HG02973 (cell line): Measurements from ENCODE around the gene UNC13C.
"Not testable (repeated sequence)": the region's sequence is repeated elsewhere in the genome, so short reads cannot be mapped to it uniquely, and the experiment has no call there.

ENCODE experiments used
- ATAC-seq: cut with Tn5 transposase; IDR thresholded peaks from one replicate; pipeline ENCODE4 v1.9.1; 2021; ENCODE audit warnings: moderate library complexity; ENCODE audit not compliant: unreplicated experiment

UNC13C gene

DNA sequence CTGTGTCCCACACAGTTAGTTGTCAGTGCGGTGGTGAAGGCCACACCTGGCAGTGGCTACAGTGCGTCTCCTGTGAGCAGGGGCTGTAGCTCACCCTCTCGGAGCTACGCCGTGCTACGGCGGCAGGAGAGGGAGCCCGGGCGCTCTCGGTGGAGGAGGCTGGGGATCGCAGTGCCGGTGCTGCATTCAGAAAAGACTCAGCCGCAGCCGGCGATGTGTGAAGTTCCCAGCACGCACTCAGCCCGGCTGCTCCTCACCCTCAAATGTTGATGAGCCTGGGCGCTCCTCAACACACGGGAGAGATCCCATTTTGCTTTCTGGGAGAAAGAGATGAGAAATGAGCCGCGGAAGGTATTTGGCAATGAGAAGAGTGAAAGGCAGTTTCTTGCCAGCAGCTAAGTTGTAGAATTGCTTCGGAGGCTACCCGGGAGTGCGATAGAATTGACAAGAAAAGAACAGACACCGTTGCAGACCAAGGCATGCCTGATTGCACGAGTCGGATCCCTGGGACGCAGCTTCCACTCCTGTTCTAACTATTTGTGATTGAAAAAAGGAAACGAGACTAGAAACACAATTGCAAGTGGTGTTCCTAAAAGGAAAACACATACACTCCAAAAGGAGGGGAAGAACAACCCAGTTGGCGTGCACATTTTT is at the start of gene UNC13C:
TSS of gene UNC13C (plus strand) at position 189 of the 654 bp plus-strand sequence. CDS start 34,463 bp downstream, outside the sequence.
- ATAC-seq = no peak

DNA sequence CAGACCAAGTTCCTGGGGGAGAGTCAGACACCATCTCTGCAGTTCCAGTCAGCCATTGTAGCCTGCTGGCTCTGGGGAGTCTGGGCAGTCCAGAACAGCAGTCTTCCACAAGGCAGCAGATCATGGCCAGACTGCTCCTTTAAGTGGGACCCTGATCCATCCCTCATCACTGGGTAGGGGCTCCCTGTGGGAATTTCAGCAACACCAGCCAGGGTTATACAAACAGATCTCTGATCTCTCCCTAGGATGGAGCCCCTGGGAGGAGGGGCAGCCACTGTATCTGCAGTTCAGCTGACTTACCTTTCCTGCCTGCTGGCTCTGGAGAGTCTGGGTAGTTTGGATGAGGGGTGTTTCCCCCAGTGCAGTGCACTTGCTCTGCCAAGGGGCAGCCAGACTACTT is 42.1 kb upstream of the UNC13C start:
- no peak for ATAC-seq

DNA sequence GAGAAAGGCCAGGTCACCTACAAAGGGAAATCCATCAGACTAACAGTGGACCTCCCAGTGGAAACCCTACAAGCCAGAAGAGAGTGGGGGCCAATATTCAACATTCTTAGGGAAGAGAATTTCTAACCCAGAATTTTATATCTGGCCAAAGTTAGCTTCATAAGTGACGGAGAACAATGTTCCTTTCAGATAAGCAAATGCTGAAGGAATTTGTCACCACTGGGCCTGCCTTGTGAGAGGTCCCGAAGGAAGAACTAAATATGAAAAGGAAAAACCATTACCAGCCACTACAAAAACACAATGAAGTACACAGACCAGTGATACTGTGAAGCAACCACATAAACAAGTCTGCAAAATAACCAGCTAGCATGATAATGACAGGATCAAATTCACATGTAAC is 40.6 kb upstream of the UNC13C start:
- not testable (repeated sequence) for ATAC-seq

DNA sequence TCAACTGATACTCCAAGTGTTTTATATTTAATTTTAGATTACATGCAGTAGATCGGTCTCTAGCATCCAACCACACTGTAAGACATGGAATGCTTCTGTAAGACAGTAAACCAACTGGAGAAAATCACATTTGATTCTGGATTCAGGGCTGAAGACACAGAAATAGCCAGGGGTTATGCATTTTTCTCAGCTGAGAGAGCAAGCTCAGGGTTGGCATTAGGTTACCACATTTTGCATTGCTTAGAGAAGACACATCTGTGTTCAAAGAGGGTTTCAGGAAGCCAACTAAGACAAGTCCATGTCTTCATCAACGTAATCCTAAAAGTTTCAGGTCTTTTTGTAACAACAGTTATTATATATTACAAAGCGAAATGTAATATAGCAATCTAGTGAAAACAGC is 27.7 kb upstream of the UNC13C start:
- ATAC-seq = no peak

DNA sequence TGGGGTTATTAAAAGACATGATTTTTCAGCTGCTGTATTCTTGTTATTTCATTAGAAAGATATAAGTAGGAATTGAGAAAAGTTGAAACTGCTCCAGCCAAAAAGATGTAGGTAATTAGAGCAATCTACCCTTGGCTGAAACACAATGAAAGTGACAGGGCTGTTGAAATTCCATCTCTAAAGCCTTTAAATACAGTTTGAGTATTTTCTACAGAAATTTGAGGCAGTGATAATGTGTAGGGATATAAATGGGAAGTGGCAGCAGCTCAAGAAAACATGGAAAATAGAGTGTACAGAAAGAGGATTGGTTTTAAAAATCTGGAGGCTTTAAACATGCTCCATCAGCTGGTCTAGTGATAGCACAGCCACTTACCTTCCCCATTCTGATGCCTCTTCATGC is 22.8 kb upstream of the UNC13C start:
- no peak for ATAC-seq

DNA sequence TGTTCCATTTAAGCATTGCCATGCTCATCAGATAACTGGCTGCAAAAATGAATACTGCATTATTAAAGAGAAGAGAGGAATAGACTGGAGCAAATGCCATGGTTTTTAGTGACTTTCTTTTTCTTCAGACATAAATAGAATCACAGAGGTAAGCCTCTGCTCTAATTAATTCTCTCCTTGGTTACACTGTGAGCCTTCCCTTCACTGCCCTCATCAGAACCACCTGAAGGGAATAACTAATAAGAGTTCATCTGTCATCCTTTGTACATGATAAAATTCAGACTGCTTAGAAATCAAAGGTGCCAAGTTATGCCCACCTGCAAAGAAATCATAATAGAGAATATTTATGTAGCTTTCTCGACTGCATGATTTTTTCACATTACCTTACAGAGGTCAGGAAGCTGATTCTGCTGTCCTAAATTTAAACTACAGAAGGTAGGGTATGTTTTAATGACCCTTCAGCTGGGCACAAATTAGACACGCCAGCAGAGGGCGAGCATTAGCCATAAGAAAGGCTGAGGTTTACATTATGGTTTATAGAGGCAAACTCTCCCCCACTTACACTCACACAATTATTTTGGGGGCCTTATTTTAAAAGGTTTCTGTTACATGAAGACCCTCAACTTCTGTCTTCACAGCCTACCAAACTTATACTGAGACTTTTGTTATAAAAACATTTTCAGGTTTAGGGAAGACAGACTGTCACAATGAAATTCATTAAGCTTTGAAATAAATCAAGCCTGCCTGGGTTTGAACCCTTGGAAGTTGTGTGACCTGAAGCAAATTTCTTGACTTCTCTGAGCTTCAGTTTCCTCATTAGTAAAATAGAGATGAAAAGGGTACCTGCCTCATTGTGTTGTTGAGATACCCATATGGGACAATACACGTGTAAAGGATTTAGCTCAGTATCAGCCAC is 15.3 kb upstream of the UNC13C start:
- ATAC-seq = no peak

DNA sequence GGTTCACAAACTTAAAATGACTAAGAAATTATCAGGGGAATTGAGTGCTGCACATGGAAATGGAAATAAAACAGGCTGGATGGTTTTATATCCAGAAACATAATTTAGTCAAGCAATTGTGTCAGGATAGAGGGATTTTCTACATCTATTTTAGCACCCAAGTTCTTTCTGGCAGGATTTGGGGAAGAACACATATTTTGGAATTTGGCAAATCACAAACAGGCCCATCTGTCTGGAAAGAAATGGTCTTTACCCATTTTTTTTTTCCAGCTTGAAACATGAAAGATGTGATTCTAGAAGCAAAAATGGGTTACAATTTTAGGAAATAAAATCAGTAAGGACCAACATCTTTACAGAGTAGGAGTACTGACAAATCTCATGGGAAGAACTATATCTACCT is 14.4 kb upstream of the UNC13C start:
- ATAC-seq = no peak

DNA sequence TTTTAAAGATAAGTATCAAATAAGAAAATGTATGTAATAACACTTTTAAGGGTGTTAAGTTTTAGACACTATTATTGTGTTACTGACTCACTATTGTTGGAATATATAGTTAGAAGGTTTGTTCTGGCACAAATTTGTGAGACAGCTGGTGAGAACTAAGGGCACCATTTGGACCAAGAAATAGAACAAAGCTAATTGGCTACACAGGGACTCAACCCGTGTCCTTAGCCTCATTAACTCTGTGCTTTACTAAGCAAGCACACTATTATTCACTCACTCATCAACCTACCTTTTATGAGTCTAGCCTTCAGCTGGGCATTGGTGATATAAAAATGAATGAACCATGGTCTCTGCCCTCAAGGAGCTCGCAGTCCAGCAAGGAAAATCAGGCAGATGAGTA is 4.1 kb upstream of the UNC13C start:
- no peak for ATAC-seq

DNA sequence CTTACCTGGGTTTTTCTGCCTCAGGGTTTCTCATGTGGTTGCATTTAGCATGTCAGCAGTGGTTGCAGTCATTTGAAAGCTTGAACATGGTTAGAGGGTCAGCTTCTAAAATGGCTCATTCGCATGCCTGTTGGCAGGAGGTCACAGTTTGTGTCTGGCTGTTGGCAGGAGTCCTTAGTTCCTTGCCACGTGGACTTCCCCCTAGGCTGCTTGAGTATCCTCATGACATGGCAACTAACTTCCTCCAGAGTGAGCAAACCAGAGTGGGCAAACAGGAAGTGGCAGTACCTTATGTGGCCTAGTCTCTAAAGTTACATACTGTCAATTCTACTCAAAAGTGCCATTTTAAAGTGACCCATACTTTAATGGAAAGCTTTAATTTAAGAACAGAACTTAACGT is 3.4 kb upstream of the UNC13C start:
- ATAC-seq = no peak

DNA sequence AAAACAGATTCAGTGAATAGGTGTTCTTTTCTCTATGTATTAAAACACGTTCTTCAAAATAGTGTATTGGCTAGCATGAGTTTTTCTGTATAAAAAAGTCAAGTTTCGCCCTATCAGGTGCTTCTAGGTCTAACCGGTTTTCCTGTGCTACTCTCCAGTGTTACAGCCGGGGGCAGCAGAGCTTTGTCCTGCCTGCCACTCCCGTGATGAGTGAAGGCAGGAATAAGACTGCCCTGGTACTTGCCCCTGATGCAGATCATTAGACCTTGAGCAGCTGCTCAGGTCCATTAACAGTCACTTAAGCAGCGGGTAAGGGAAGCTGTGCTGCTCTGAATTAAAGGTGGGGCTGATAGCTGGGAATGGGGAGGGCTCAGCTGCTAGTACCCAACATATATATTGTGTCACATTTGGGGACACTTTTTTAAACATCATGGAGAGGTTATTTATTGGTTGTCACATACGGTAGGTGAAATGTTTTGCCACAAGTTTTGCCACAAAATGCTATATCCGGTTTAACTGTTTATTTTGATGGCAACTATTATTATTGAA is 1.3 kb upstream of the UNC13C start:
- no peak for ATAC-seq

DNA sequence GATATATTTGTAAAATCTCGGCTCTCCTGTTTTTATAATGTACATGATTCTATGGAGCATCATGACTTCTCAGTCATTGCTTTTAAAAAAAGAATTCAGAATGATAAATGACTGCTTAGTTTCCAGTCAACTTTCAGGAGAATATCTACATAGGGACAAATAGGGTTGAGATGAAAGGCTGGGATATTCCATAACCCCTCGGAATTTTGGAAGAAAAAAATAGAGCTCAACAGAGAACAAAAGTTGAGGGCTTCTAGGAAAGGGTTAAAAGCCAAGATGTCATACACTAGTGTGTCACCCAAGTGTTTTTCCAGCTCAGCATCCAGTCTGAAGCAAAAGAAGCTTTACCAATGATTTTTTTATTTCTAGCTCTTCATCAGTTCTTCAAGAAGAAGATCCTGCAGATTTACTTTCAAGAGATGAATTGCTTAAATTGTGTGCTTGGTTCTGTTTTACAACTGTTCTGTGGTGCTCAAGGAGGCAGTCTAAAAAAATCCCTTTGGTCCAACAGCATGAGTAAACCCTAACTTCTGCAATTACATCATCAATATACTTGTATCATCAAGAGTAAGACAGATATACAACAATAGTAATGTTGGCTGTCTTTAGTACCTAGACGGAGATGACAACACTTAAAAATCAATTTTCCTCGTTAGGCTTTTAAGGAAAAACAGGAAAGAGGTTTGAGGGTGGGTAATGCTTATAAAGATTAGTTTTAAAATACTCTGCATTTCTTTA is 979 bp downstream of the UNC13C start:
- no peak for ATAC-seq

DNA sequence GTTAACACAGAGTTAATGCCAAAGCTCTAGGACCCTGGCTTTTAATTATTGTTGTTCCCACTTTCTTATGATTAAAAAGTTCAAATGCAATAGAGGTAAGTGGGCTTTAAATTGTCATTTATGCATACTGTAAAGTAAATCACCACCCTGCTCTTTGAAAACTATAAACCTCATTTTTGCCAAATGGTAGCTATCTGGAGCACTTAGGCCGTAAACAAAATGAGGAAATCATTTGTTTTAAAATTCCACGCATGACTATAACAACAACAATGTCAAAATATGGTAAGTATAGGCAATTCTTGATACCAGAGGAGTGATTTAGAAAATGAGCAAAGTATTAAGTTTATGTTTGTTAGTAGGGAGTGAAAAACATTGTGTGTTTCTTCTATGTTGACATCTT is 1.8 kb downstream of the UNC13C start:
- no peak for ATAC-seq

DNA sequence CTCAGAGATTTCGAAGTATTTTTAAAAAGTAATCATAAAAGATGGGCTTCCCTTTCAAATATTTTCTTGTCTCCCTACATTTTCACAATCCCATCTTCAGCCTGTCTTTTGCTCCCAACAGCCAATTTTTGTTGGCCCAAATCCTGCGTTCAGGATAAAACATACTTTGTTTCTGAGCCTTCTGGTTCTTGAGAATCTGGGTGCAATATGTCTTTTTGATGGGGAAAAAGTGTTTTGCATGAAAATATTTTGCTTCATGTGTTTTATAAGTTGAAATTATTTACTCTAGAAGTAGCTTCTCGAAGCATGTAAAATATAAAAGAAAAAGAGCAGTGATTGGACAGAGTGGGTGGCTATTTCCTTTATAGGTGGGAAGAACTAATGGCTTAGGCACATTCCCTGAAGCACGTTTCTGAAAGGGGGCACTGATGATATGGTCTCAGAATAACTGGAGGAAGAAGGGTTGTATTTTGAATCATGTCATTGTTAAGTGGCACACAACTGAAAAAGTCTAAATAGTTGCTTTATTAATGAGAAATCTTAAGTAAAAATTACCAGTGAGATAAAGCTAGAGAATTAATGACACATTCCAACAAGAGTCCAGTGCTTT is 3.9 kb downstream of the UNC13C start:
- ATAC-seq = no peak

DNA sequence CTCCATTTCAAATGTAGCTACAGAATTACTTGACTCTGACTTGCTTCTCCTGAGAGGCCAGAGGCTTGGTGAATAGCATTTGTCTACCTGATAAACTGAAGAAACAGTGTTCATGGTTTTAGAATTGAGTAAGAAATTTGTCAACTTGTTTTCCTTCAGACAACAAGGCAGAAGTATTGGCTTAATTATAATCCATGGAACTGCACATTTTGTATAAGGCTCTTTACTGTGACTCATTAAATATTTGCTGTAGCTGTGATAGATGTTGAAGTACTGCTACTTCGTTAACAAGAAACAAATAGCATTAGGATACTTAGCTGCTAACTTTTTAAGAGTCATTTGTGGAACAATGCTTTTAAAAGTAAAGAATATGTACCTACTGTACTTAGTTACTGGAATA is 4.6 kb downstream of the UNC13C start:
- no peak for ATAC-seq

DNA sequence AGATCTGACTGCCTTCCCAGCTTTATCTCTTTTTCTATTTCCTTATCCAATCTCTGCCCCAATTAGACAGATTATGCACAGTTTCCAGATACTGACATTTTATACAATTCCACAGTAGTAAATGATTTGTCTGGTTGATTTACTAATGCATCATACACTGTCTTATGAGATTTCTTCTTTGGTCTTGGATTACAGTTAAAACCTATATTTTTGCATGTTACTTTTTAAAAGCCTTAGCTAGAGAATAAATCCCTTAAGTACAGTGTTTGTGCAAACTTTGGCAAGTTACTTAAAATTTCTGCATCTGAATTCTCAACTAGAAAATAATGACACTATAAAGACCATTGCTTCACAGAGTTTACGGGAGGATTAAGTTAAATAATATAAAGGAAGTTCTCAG is 6.0 kb downstream of the UNC13C start:
- ATAC-seq = no peak

DNA sequence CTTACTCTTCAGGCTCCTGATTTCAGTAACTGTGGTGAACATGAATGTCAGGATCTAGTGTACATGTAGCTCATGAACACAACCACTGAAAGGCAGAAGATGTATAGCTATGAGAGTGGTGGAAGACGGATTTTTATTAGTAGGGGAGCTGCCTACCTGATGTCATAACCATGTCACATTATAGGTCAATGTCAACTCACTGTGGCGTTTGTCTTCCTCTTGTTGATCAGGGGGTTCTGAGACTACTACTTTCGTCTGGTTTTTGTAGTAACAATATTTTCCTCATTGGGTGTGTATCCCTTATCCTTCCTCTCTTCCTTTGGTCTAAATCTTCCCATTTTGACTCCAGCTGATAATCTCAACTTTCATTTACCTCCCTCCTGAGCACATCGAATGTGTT is 7.3 kb downstream of the UNC13C start:
- no peak for ATAC-seq

DNA sequence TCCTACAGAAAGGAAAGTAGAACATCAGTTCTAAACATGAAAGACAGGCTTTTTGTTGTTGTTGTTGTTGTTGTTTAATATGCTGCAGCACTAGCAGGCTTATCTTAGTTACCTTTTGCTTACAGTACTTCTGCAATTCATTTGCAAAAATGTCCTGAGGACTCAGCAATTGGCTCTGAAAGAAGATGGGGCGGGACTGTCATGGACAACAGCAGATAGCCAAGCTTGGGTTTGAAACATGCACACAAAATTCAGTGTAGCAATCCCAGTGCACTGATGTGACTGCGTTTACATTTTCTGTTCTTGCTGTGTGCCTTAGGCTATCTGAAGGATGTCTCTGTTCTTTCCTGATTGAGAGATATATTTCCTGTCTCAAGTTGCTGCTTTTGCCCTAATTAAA is 9.2 kb downstream of the UNC13C start:
- ATAC-seq = no peak

DNA sequence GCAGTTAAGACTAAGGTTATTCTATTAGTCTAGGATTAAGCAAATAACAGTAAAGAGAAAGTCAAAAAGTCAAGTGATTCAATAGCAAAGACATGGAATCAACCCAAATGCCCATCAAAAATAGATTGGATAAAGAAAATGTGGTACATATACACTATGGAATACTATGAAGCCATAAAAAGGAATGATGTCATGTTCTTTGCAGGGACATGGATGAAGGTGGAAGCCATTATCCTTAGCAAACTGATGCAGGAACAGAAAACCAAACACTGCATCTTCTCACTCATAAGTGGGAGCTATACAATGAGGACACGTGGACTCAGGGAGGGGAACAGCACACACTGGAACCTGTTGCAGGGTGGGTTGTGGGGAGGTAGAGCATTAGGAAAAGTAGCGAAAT is 29.0 kb downstream of the UNC13C start:
- no peak for ATAC-seq

DNA sequence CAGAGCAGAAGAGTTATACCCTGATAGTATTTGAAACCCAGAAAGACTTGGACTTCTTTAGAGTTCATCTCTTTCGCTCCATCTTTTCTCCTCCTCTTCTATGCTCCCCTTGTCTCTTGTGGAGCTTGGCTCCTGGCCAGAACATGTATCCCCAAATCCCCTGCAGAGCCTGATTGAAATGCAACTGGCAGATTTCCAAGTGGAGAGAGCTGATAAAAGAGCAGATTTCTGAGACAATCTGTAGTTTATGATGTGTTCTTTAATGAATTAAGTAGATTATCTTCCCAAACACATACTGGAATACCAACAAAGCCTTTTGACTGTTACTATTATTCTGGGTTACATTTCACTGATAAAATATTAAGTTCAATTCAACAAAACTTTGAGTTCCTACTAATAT is 33.4 kb downstream of the UNC13C start:
- no peak for ATAC-seq

DNA sequence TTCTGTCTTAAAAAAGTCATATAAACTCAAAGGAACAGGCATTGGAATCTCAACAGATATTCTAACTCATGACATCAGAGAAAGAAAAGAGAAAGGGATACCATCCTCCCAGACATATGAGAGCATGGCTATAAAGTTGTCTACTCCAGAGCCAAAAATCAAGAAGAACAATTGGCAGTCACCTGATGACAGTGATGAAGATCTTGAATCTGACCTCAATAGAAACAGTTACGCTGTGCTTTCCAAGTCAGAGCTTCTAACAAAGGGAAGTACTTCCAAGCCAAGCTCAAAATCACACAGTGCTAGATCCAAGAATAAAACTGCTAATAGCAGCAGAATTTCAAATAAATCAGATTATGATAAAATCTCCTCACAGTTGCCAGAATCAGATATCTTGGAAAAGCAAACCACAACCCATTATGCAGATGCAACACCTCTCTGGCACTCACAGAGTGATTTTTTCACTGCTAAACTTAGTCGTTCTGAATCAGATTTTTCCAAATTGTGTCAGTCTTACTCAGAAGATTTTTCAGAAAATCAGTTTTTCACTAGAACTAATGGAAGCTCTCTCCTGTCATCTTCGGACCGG is 35.9 kb downstream of the UNC13C start:
- no peak for ATAC-seq

DNA sequence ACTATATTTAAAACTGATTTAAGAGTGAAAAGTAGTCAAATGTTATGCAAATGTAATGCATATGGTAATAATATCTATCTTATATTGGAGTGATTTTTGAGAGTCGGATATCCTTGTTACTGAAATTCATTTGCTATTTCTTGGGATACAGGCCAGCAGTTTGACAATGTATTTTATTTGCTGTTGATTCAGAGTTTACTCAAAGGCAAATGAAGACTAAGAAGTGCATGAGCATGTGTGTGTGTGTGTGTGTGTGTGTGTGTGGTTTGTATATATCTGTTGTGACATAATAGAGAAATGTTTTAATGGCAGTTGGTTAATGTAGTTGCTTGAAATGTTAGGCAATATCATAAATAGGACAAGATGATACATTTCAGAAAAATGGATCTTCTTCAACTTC is 39.0 kb downstream of the UNC13C start:
- no peak for ATAC-seq
